HepG2 (cell line): ENCODE measurements around the gene TP73. TPM values are rescaled to one million over a fixed set of nuclear protein-coding genes. Genes with fewer than 3 reads are reported as not detected.

Experiments used
- ATAC-seq: fragments of 200-7000 bp; cut with Tn5 transposase; 3 replicates; pipeline ENCODE4 v1.9.1; 2020; ENCODE audit warnings: mild to moderate bottlenecking, moderate library complexity
- BruUV-seq: library from RNA; stranded (reverse); fragments of 400-500 nt; replicated peaks from 2 replicates; lab custom pipeline; 2021; lab: Mats Ljungman, UMichigan
- CTCF ChIA-PET: fragments of 300-600 bp; formaldehyde crosslinking; extraction: SDS; loops from one replicate; lab custom pipeline; 2021; ENCODE audit warnings: low total read pairs, inconsistent platforms, low intra/inter-chr PET ratio; lab: Yijun Ruan, JAX
- POLR2A ChIA-PET: fragments of 350-600 bp; sonication (Branson Sonifier 250); formaldehyde crosslinking; loops from one replicate; lab custom pipeline; 2020; ENCODE audit warnings: antibody characterized with exemption, inconsistent platforms; lab: Yijun Ruan, JAX
- DNase-seq: peaks from one replicate; pipeline ENCODE4 v3.0.0-alpha.2; 2015; ENCODE audit warnings: low spot score
- FAIRE-seq: peaks from 3 replicates; lab custom pipeline; 2011; peaks lifted over from hg19 to GRCh38; lab: Jason Lieb, UNC
- H2AFZ ChIP-seq: one replicate; pipeline ENCODE4 v1.6.1; 2011; ENCODE audit warnings: low read length, inconsistent platforms
- H3K27ac ChIP-seq: fragments of 300-600 bp; 3 replicates; pipeline ENCODE4 v1.8.0; 2011; ENCODE audit warnings: mixed run types, mild to moderate bottlenecking, mixed read lengths, low read length, inconsistent platforms; ENCODE audit not compliant: insufficient read depth; ENCODE audit errors: extremely low read length
- H3K27me3 ChIP-seq, 2 experiments: fragments of 200-600 bp in 1 of 2; 2 replicates in 1 of 2; 3 replicates in 1 of 2; pipeline versions ENCODE4 v1.6.0 to v1.8.0; 2011; ENCODE audit warnings: low read length in 2 of 2, mild to moderate bottlenecking in 2 of 2, moderate library complexity in 2 of 2, inconsistent platforms in 1 of 2; ENCODE audit not compliant: insufficient read depth in 2 of 2, control insufficient read depth in 1 of 2
- H3K36me3 ChIP-seq, 2 experiments: fragments of 200-600 bp in 1 of 2; replicated peaks in 1 of 2; 2 replicates in 1 of 2; 3 replicates in 1 of 2; pipeline versions ENCODE4 v1.5.1 to v1.8.0; 2011; ENCODE audit warnings: low read length in 2 of 2, inconsistent platforms in 1 of 2; ENCODE audit not compliant: insufficient read depth in 2 of 2, control insufficient read depth in 1 of 2
- H3K4me1 ChIP-seq: 2 replicates; pipeline ENCODE4 v1.5.1; 2012; ENCODE audit warnings: low read length, inconsistent platforms; ENCODE audit not compliant: insufficient read depth
- H3K4me2 ChIP-seq: 2 replicates; pipeline ENCODE4 v1.6.0; 2011; ENCODE audit warnings: low read depth, low read length, inconsistent platforms
- H3K4me3 ChIP-seq, 3 experiments: fragments of 200-600 bp in 1 of 3; sonication (generic), shearing (Covaris generic) in 1 of 3; replicated peaks in 1 of 3; 2 replicates each; pipeline ENCODE4 v1.5.1; 2011 to 2016; ENCODE audit warnings: low read length in 3 of 3, inconsistent platforms in 2 of 3, low read depth in 2 of 3, mild to moderate bottlenecking in 2 of 3, control low read depth in 1 of 3, mixed read lengths in 1 of 3; ENCODE audit not compliant: insufficient read depth in 1 of 3
- H3K79me2 ChIP-seq: one replicate; pipeline ENCODE4 v1.6.1; 2011; ENCODE audit warnings: low read length, inconsistent platforms; ENCODE audit not compliant: insufficient read depth
- H3K9ac ChIP-seq: 2 replicates; pipeline ENCODE4 v1.6.0; 2011; ENCODE audit warnings: mild to moderate bottlenecking, low read depth, low read length, inconsistent platforms; ENCODE audit not compliant: insufficient read depth
- H3K9me3 ChIP-seq: 2 replicates; pipeline ENCODE4 v1.5.1; 2012; ENCODE audit warnings: mild to moderate bottlenecking, low read length
- H4K20me1 ChIP-seq: 2 replicates; pipeline ENCODE4 v1.6.0; 2011; ENCODE audit warnings: inconsistent platforms, mild to moderate bottlenecking, low read length, moderate library complexity; ENCODE audit not compliant: insufficient read depth
- CREM ChIP-seq, 2 experiments: sonication (generic) in 1 of 2; formaldehyde crosslinking in 1 of 2; IDR thresholded peaks; 2 replicates each; pipeline versions ENCODE4 v1.4.0 to v1.6.1; 2016 to 2020; ENCODE audit warnings: antibody characterized with exemption in 1 of 2, mild to moderate bottlenecking in 1 of 2, missing genetic modification reagents in 1 of 2
- HHEX ChIP-seq: IDR thresholded peaks from 2 replicates; pipeline ENCODE4 v1.6.1; 2016; ENCODE audit warnings: control low read depth
- RAD51 ChIP-seq: fragments of 450-650 bp; IDR thresholded peaks from 2 replicates; pipeline ENCODE4 v1.6.1; 2016; ENCODE audit warnings: borderline replicate concordance
- RFX3 ChIP-seq: IDR thresholded peaks from 2 replicates; pipeline ENCODE4 v1.6.1; 2016; ENCODE audit warnings: missing biosample characterization, missing genetic modification reagents
- SOX6 ChIP-seq, 2 experiments: fragments of 450-650 bp in 1 of 2; sonication (generic) in 1 of 2; formaldehyde crosslinking in 1 of 2; IDR thresholded peaks; 2 replicates each; pipeline versions ENCODE4 v1.4.0 to v1.6.1; 2017 to 2020; ENCODE audit warnings: antibody characterized with exemption in 1 of 2, mild to moderate bottlenecking in 1 of 2, missing genetic modification reagents in 1 of 2
- TRIM22 ChIP-seq: fragments of 450-650 bp; IDR thresholded peaks from 2 replicates; pipeline ENCODE4 v1.6.1; 2017
- ZNF263 ChIP-seq: sonication (generic); formaldehyde crosslinking; IDR thresholded peaks from 2 replicates; pipeline ENCODE4 v1.4.0; 2020; ENCODE audit warnings: missing genetic modification reagents
- ZNF337 ChIP-seq: sonication (generic); formaldehyde crosslinking; IDR thresholded peaks from 2 replicates; pipeline ENCODE4 v1.5.1; 2020; ENCODE audit warnings: missing genetic modification reagents, low read depth, mild to moderate bottlenecking, borderline replicate concordance
- ZNF598 ChIP-seq: sonication (generic); formaldehyde crosslinking; IDR thresholded peaks from 2 replicates; pipeline ENCODE4 v1.5.1; 2020; ENCODE audit warnings: mild to moderate bottlenecking, missing genetic modification reagents, borderline replicate concordance
- ZNF670 ChIP-seq: sonication (generic); formaldehyde crosslinking; IDR thresholded peaks from 2 replicates; pipeline ENCODE4 v1.8.0; 2022; ENCODE audit warnings: mild to moderate bottlenecking, missing genetic modification reagents, borderline replicate concordance
- WGBS: methylation state at CpG from one replicate; pipeline ENCODE4 v1.1.6; 2017; ENCODE audit warnings: low lambda C conversion rate; 5-methylcytosine and 5-hydroxymethylcytosine counted together
- in situ Hi-C: cut with HindIII; loops from 2 replicates; pipeline ENCODE4 v1.10.0; 2017; ENCODE audit warnings: low pct_unique_long_range_greater_than_20kb; ENCODE audit not compliant: extremely low pct_ligation_motif_present
- intact Hi-C: fragments of 100-400 bp; cut with micrococcal nuclease; formaldehyde crosslinking; loops from one replicate; pipeline ENCODE4 v1.10.0; 2022; ENCODE audit not compliant: unreplicated experiment
- polyA plus RNA-seq, 8 experiments: library from polyadenylated mRNA; depleted of rRNA in 3 of 8; stranded (reverse) in 7 of 8; unstranded in 1 of 8; fragments of >200 nt; fragmentation: Illumina TruSeq in 4 of 8; extraction: Trizol in 4 of 8; gene quantifications; 2 replicates each; pipeline versions ENCODE4 v1.2.1 to v1.2.3, GENCODE V29; 2011 to 2016; ENCODE audit warnings: low read depth in 4 of 8, missing spikeins in 1 of 8, mixed read lengths in 1 of 8; ENCODE audit not compliant: insufficient read depth in 1 of 8
- total RNA-seq, 5 experiments: library from RNA; depleted of rRNA; stranded (reverse); fragments of >200 nt; fragmentation: Illumina TruSeq; extraction: Trizol; gene quantifications; 2 replicates each; pipeline ENCODE4 v1.2.3, GENCODE V29; 2016; ENCODE audit warnings: low read depth in 1 of 5

TP73 gene
- total and polyA plus RNA-seq, 2 of the 13 experiments (the other 11 are each of a cell fraction or from before 2014, with no cell fraction given) = 0.49 to 1.1 TPM

GRCh38 chr1:3662080-3662671, 9.9 kb downstream of the TP73 start:
- CTCF ChIA-PET = no interaction called here
- Histone ChIP-seq H3K36me3 (no peaks in the 10 kb centered on the region), H3K27ac (no peak overlapping the region), H2AFZ (no peak overlapping the region), H3K4me3 (no peak overlapping the region), H4K20me1 (no peaks in the 10 kb centered on the region), H3K27me3 (no peaks in the 10 kb centered on the region), H3K79me2 (no peaks in the 10 kb centered on the region), H3K4me1 (peaks cover 17% of the 10 kb centered on the region), H3K9ac (no peak overlapping the region), H3K4me2 (no peak overlapping the region), H3K9me3 (no peaks in the 10 kb centered on the region)
- POLR2A ChIA-PET = interaction anchor here (1.3 kb wide), 1 partner anchor 9 kb away, joined by 3 read pairs; the partner anchor contains the start of gene TP73
- WGBS = 82% methylated on average over 14 of the region's 16 CpGs
- FAIRE-seq = no peak
- TF ChIP-seq RFX3 (CRISPR knock-in tag) = no peak
- TF ChIP-seq ZNF337 (CRISPR knock-in tag) = no peak
- no peak for TF ChIP-seq SOX6 (IDR thresholded peaks at IDR 0.05)
- no peak for TF ChIP-seq SOX6 (CRISPR knock-in tag; IDR thresholded peaks at IDR 0.05)
- no peak for TF ChIP-seq TRIM22
- no peak for TF ChIP-seq ZNF598 (CRISPR knock-in tag)
- TF ChIP-seq CREM (IDR thresholded peaks at IDR 0.05) = no peak
- no peak for TF ChIP-seq CREM (CRISPR knock-in tag; IDR thresholded peaks at IDR 0.05)
- no peak for TF ChIP-seq HHEX
- no peak for TF ChIP-seq ZNF670 (CRISPR knock-in tag)
- no peak for TF ChIP-seq ZNF263
- no peak for TF ChIP-seq RAD51
- in situ Hi-C loops (no loop called here), intact Hi-C loops (no loop called here)
- BruUV-seq = no TSS peak
- ATAC-seq = no peak
- no peak for DNase-seq
